ENCODE measurements around the gene TNS3. TPM values are rescaled to one million over a fixed set of nuclear protein-coding genes. Genes with fewer than 3 reads are reported as not detected.

The TNS3 gene
- total and polyA plus RNA-seq, 2 of the 13 experiments (the other 11 are each of a cell fraction or from before 2014, with no cell fraction given): 52.9 to 55.7 TPM

GRCh38 chr7:47366211-47366610, 215.7 kb downstream of the TNS3 start:
- no peak for FAIRE-seq
- H3K9me3 ChIP-seq (ENCODE audit: low read length): no peaks in the 10 kb centered on the region
- H3K79me2 ChIP-seq (ENCODE audit: insufficient read depth, low read length): peaks cover 20% of the 10 kb centered on the region
- no peaks in the 10 kb centered on the region for H3K27me3 ChIP-seq (ENCODE audit: control insufficient read depth in 1 of 2, insufficient read depth in 2 of 2, low read length in 2 of 2)
- no peak for DNase-seq (ENCODE audit: low spot score)
- H3K36me3 ChIP-seq (replicated peaks in 1 of 2; ENCODE audit: control insufficient read depth in 1 of 2, insufficient read depth in 2 of 2, low read length in 2 of 2): peaks cover 42 to 82% of the 10 kb centered on the region in 2 experiments
- H2AFZ ChIP-seq (ENCODE audit: low read length): no peak overlapping the region
- ChIA-PET POLR2A (no interaction called here), CTCF (ENCODE audit: low intra/inter-chr PET ratio, low total read pairs) (no interaction called here)
- in situ Hi-C loops (cut with HindIII; ENCODE audit: extremely low pct_ligation_motif_present, low pct_unique_long_range_greater_than_20kb): no loop called here
- H3K27ac ChIP-seq (ENCODE audit: extremely low read length, insufficient read depth, low read length): no peak overlapping the region
- no peak for ATAC-seq
- TF ChIP-seq TFAP4 (IDR thresholded peaks at IDR 0.05; ENCODE audit: borderline replicate concordance, low read depth) (no peak), NCOA1 (CRISPR knock-in tag; IDR thresholded peaks at IDR 0.05) (no peak), TMF1 (CRISPR knock-in tag; IDR thresholded peaks at IDR 0.05; ENCODE audit: low read depth) (no peak), ZNF556 (CRISPR knock-in tag; IDR thresholded peaks at IDR 0.05; ENCODE audit: borderline replicate concordance) (no peak)
- peaks cover 45% of the 10 kb centered on the region for H4K20me1 ChIP-seq (ENCODE audit: insufficient read depth, low read length)
- BruUV-seq (replicated peaks): no TSS peak
- H3K9ac ChIP-seq (ENCODE audit: insufficient read depth, low read depth, low read length): no peak overlapping the region
- no peak overlapping the region for H3K4me2 ChIP-seq (ENCODE audit: low read depth, low read length)
- H3K4me3 ChIP-seq (replicated peaks in 1 of 3; ENCODE audit: insufficient read depth in 1 of 3, low read depth in 2 of 3, low read length in 3 of 3): no peak overlapping the region
- intact Hi-C loops (cut with micrococcal nuclease; ENCODE audit: unreplicated experiment): no loop called here
- 96% methylated on average over 6 of the region's 7 CpGs for WGBS (ENCODE audit: low lambda C conversion rate)
- no peaks in the 10 kb centered on the region for H3K4me1 ChIP-seq (ENCODE audit: insufficient read depth, low read length)

- WGBS (ENCODE audit: low lambda C conversion rate): 53% methylated on average over 1 of the region's 1 CpG
- FAIRE-seq (no peak), DNase-seq (ENCODE audit: low spot score) (no peak), ATAC-seq (no peak)
- Histone ChIP-seq H3K4me3 (replicated peaks in 1 of 3; ENCODE audit: insufficient read depth in 1 of 3, low read depth in 2 of 3, low read length in 3 of 3) (no peak overlapping the region), H3K9me3 (ENCODE audit: low read length) (no peaks in the 10 kb centered on the region), H3K79me2 (ENCODE audit: insufficient read depth, low read length) (peaks cover 28% of the 10 kb centered on the region), H2AFZ (ENCODE audit: low read length) (no peak overlapping the region), H3K36me3 (replicated peaks in 1 of 2; ENCODE audit: control insufficient read depth in 1 of 2, insufficient read depth in 2 of 2, low read length in 2 of 2) (peaks cover 42 to 77% of the 10 kb centered on the region in 2 experiments), H3K4me1 (ENCODE audit: insufficient read depth, low read length) (no peaks in the 10 kb centered on the region), H3K27ac (ENCODE audit: extremely low read length, insufficient read depth, low read length) (no peak overlapping the region), H4K20me1 (ENCODE audit: insufficient read depth, low read length) (peaks cover 47% of the 10 kb centered on the region), H3K4me2 (ENCODE audit: low read depth, low read length) (no peak overlapping the region), H3K27me3 (ENCODE audit: control insufficient read depth in 1 of 2, insufficient read depth in 2 of 2, low read length in 2 of 2) (no peaks in the 10 kb centered on the region), H3K9ac (ENCODE audit: insufficient read depth, low read depth, low read length) (no peak overlapping the region)
- 0 out of 2 replicates have a peak, but pooled peaks have one; percentile 10 for TF ChIP-seq RAD51 (IDR thresholded peaks at IDR 0.05; ENCODE audit: borderline replicate concordance)
- no peak for TF ChIP-seq ZNF557 (CRISPR knock-in tag; IDR thresholded peaks at IDR 0.05)
- 0 out of 2 replicates have a peak, but pooled peaks have one; percentile 8 for TF ChIP-seq FOXK2 (IDR thresholded peaks at IDR 0.05)
- no peak for TF ChIP-seq MLXIP (CRISPR knock-in tag; IDR thresholded peaks at IDR 0.05; ENCODE audit: borderline replicate concordance)
- peak; percentile 50; the same call in 1 of the 2 replicates for TF ChIP-seq ATF7 (IDR thresholded peaks at IDR 0.05)
- TF ChIP-seq ATF7 (CRISPR knock-in tag; IDR thresholded peaks at IDR 0.05): no peak
- peak; percentile 29; the same call in 1 of the 2 replicates for TF ChIP-seq JUNB (CRISPR knock-in tag; IDR thresholded peaks at IDR 0.05; ENCODE audit: borderline replicate concordance)
- peak; percentile 97 for TF ChIP-seq CREB1 (IDR thresholded peaks at IDR 0.05)
- no peak for TF ChIP-seq CREB1 (CRISPR knock-in tag; IDR thresholded peaks at IDR 0.05)
- TF ChIP-seq IKZF1 (IDR thresholded peaks at IDR 0.05): 0 out of 2 replicates have a peak, but pooled peaks have one; percentile 37
- no peak for TF ChIP-seq HNRNPH1 (optimal IDR thresholded peaks at IDR 0.05; ENCODE audit: low read depth, low read length)
- ChIA-PET POLR2A (no interaction called here), CTCF (ENCODE audit: low intra/inter-chr PET ratio, low total read pairs) (no interaction called here)
- in situ Hi-C loops (cut with HindIII; ENCODE audit: extremely low pct_ligation_motif_present, low pct_unique_long_range_greater_than_20kb): no loop called here
- intact Hi-C loops (cut with micrococcal nuclease; ENCODE audit: unreplicated experiment): no loop called here
- BruUV-seq (replicated peaks): no TSS peak
Observed at GRCh38 chr7:47362984-47363383, 218.9 kb downstream of the TNS3 start.

Data from HepG2 (cell line).